UCSD-AML1 (cell line): ENCODE data around the gene C1QL1.

Experiments used
- DNase-seq: peaks from one replicate; lab custom pipeline; 2025; ENCODE audit not compliant: unreplicated experiment; lab: John Stamatoyannopoulos, UW

C1QL1 gene

DNA sequence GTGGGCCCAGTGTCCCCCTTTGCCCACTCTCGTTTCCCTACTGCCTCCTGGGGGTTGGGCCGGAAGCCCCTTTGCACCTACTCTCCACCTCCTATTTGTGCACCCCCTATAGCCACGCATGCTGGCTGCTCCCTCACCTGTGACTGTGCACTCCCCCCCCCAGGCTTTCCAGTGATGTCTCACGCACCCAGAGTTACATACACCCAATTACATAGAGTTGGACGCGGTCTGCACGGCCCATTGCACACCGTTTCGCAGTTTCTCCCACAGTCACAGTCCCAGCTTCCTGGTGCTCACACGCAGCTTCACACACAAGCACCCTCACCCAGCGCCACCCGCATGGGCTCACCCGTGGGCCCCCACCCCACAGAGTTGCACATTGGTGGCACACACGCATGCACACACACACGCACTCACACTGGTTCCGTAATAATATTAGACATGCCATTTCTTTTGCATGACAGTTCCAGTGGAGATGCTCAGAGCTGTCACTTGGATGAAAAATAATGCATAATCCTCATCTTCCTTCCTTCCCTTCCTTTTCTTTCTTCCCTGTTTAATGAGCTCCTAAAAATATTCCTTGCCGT lies 21.5 kb upstream of the C1QL1 start:
- no peak for DNase-seq

DNA sequence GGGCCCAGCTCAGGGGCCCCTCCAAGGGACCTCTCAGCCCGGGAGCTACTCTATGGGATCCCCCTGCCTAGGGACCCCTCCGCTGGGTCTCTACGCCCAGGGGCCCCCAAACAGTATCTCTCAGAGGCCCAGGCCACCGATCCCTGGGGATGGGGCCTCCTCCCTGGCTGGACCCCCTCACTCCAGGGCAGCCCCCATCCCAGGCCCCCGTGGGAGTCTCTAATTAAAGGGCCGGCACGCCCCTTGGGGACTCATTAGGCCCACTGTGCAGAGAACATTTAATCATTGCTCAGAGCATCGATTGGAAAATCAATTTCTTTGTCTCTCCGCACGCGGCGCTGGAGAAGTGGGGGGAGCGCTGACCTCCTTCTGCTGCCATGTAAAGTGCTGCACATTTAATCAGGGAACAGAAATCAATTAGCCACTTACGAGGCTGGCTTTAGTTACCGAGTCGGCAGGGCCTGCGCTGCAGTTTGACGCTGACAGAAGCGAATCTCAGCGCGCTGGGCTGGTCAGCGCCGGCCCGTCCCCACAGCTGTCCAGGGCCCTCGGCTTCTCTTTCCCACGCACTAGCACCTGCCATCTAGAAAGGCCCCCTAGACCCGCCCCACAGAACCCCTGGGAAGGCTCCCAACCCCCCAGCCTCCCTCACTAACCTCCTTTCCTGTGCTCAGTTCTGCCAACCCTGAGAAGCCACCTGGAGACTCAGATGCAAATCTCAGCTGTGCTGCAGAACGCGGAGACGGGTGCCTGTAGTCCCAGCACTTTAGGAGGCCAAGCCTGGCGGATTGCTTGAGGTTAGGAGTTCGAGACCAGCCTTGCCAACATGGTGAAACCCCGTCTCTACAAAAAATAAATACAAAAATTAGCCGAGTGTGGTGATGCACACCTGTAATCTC lies 20.2 kb upstream of the C1QL1 start:
- DNase-seq: no peak

GRCh38 chr17:44983563-44983962 lies 15.5 kb upstream of the C1QL1 start:
- DNase-seq: no peak

- DNase-seq: no peak
Measured at GRCh38 chr17:44982113-44982702, 14.1 kb upstream of the C1QL1 start.

- DNase-seq: no peak
Measured at GRCh38 chr17:44981221-44981968, 13.3 kb upstream of the C1QL1 start.

DNA sequence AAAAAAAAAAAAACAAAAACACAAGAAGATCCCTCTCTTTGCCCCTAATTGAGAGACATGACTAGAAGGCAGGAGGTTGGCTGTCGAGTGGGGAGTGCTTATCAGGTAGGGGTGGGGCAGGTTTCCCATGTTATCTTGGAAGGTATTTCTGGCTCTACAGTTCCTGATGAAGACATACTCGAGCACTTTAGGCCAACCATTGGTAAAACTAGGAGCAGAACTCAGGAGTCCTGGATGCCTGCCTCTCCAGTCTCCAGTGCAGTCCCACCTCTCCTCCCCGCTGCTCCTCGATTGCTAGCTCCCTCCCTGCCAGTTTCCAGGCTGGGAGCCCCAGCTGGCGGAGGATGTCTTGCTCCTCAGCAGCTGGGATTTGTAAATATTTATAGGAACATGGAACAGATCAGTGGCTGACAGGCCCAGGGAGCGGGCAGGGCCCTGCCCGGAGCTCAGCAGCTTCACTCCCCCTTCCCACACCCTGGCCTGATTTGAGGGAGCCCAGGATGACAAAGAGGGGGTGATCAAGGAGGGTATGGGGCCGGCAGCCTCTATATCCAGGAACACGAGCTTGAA lies 11.4 kb upstream of the C1QL1 start:
- DNase-seq: no peak

DNA sequence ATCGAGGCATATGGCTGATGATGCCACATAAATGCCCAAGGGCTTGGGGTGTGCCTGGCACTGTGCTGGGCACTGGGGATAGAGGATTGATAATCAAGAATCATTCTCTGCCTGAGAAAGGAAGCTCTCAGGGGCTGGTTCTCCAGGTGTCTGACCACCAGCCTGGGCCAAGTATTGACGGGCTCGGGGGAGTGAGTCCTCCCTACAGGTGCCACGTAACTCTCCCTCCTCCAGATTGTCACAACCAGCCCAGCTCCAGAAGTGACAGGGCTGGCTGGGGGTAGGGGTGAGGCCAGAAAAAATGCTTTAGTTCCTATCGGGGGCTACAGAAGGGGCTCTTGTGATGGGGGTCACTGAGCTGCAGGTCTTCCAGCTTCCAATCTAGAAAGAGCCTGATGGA lies 10.7 kb upstream of the C1QL1 start:
- DNase-seq: no peak

DNA sequence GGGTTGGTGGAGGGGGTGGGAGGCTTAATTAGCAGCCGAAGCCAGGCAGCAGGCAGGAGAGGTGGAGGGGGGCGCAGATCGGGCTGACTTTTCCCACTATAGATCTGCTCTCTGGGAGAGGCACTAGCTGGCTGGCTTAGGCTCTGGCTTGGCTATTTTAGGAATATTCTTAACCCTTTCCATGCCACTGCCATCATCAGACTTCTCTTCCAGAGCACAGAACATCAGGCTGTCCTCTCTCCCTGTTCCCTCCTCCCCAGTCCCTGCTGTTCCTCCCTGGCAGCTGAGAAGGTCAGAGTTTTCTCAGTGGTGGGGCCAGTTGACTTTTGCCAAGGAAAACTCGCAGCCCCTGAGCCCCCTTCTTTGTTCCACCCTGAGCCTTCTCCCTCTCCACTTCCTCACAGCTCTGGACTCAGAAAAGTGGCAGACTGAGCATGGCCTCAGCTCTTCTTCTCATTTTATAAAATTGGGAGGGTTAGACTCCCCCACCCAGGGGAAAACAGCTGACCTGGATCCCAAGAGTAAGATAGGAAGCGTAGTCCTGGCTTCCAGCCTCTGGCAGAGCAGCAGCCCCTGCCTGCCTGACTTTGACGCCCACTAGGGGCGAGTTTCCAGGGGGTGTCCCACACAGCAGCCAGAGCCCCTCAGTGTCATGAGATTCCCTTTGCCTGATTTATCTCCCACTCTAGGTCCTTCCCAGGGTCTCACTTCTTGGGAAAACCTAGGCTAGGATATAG lies 9.9 kb upstream of the C1QL1 start:
- DNase-seq: no peak

DNA sequence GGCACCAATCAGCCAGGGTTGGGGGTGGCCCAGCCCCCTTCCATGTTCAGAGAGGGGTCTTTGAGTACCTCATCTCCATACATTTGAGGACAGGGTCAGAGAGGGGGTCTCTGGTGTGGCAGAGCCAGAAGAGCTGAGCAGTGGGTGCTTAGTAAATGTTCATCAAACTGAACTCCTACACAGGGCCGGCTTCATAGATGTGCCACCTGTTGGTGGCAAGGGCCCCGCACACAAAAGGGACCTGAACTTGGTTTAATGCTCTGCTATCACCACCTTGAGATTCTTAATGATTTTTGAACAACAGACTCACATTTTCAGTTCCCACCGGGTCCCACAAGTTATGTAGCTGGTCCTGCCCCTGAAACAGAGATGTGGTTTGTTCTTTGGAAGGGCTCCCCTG lies 9.0 kb upstream of the C1QL1 start:
- DNase-seq: no peak

GRCh38 chr17:44976206-44976605 lies 8.1 kb upstream of the C1QL1 start:
- no peak for DNase-seq

DNA sequence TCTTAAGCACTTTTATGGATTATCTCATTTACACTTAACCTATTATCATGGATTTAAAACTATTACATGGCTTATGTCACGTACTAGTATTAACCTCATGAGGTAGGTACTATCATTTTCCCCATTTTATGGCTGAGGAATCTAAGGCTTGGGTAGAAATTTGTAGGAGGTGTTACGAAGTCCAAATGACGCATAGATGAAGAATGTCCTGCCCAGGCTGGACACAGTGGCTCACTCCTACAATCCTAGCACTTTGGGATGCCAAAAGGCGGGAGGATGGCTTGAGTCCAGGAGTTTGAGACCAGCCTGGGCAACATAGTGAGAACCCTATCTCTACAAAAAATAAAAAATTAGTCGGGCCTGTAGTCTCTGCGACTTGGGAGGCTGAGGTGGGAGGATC lies 4.8 kb upstream of the C1QL1 start:
- no peak for DNase-seq

GRCh38 chr17:44971776-44972483 lies 3.8 kb upstream of the C1QL1 start:
- no peak for DNase-seq

DNA sequence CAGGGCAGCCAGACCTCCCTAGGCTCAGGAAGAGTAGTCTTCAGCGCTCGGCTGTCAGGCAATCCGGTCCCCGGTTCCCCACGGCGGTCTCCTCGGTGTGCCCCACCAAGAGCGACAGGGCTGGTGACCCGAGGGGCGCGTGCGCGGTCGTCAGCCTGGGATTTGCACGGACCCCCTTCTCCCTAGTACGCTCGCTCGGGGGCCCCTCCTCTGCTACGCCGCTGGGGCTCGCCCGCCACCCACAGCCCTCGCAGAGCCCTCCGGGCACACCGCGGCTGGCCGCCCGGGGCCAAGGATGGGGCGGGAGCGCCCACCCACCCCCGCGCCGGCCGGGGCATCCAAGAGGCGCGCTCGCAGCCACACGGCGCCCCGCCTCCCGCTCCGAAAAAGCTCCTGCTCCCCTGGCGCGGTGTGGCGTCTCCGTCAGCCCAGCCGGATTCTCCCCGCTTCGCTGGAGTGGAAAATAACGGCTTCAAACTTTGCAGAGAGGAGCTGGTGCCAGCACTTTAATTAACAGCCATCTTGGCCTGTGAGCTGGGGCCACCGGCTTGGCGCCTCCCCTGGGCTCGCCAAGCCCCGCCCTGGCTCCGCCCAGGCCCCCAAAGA lies 2.1 kb upstream of the C1QL1 start:
- no peak for DNase-seq

DNA sequence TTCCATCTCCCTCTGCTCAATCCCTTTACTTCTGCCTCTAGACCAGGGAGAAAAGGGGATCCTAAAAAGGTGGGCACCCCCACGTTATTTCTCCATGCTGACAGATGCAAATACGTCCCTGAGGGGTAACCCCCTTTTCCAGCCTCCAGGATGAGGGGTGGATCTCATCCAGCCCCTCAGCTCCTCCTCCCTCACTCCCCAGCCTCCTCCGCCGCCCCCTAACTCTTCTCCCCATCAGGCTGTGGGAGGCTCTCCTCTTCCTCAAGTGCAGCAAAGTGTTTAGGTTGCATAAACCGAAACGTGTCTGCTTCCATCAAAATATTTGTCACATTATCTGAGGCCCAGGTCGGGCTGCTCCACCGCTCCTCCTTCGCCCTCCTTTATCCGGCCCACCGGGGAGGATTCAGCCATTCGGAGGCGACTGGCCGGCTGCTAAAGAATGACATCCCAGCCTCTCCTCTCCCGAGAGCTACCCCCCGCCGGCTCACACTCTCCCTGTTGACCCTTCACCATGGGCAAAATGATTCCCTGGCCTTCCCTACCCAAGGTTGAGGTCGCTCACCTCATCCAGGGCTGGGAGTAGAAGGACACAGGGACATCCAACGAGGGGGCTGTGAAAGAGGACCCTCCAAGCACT lies 1.2 kb upstream of the C1QL1 start:
- no peak for DNase-seq

DNA sequence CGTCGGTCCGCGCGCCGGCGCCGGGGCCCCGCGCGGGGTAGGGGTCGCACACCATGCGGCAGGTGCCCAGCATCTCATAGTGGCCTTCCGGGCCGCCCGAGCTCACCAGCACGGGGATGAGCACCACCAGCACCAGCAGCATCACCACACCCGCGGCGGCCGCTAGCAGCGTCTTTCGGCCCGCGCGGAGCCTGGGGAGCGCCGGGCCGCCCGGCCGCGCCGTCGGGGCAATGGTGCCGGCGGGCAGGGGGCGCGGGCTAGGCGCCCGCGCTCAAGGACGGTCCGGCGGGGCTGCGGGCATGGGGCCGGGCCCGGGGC lies 237 bp downstream of the C1QL1 start:
- no peak for DNase-seq

- no peak for DNase-seq
Measured at GRCh38 chr17:44967026-44967906, 837 bp downstream of the C1QL1 start.

DNA sequence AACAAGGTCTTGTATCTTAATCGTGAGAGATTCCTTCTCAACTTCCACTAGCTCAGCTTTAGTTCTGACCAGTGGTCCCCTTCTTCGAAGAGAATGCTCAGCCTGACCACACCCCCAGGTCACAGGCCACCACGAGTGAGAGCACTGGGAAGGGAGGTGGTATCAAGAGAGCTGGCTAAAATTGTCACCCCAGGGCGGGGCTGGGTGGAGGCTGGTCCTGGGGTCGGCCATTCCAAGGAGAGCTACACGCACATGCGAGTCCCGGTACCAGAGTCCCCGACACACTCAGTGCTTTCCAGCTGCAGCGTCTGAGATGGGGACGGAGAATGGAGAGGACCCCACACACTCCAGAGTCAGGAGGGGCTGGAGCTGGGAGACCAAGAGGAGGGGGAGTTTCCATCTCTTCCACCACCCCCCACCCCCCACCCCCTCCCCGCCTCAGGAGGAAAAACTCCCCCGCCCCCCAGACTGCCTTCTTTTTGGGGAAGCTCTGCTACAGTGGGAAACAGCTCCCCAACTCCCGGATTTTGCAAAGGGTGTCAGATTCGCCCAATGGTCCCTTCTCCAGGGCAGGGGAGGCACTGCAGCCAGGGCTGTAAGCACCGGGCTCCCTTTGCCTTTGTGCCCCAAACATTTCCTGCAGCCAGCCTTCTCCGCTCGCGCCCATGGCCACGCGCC lies 1.6 kb downstream of the C1QL1 start:
- DNase-seq: no peak
